Right lobe of liver (tissue), 4 donors: ENCODE measurements around the gene SFT2D3.

ENCODE experiments used
- CTCF ChIP-seq, 4 donors: fragments of 200-600 bp in 3 of 4; fragments of 450-650 bp in 1 of 4; IDR thresholded peaks; one replicate each; pipeline versions ENCODE4 v1.5.1 to v1.8.0; 2016 to 2022; ENCODE audit warnings: antibody characterized with exemption in 4 of 4, mild to moderate bottlenecking in 2 of 4
- POLR2A ChIP-seq: fragments of 450-650 bp; IDR thresholded peaks from one replicate; pipeline ENCODE4 v1.6.1; 2017; ENCODE audit warnings: antibody characterized with exemption, mild to moderate bottlenecking
- donor health status: DM: no; HTN: no; CAD: no.
- donor health status: DM: no; HTN: no; CAD: no.
- donor health status: DM: no; HTN: yes; CAD: no.

- TF ChIP-seq CTCF (IDR thresholded peaks at IDR 0.05) (peak in 3 of 4 donors; percentile 25 to 44 (median 35)), POLR2A (no peak)
These were observed 25.7 kb upstream of the SFT2D3 start, which contains the start of gene LIMS2 for GRCh38 chr2:127675331-127676261.
